Ishikawa (cell line): Measurements from ENCODE around the gene NEUROD4.

ENCODE experiments used
- CEBPB ChIP-seq: IDR thresholded peaks from 2 replicates; pipeline ENCODE4 v1.6.1; 2012
- CREB1 ChIP-seq: IDR thresholded peaks from 2 replicates; pipeline ENCODE4 v1.6.1; 2012; ENCODE audit warnings: low read depth
- EGR1 ChIP-seq: IDR thresholded peaks from 2 replicates; pipeline ENCODE4 v1.6.1; 2012
- EP300 ChIP-seq: IDR thresholded peaks from 2 replicates; pipeline ENCODE4 v1.6.1; 2012; ENCODE audit warnings: borderline replicate concordance
- FOXM1 ChIP-seq: IDR thresholded peaks from 2 replicates; pipeline ENCODE4 v1.6.1; 2012; ENCODE audit warnings: low read depth, borderline replicate concordance
- NFIC ChIP-seq: IDR thresholded peaks from 2 replicates; pipeline ENCODE4 v1.6.1; 2012
- RAD21 ChIP-seq: IDR thresholded peaks from 2 replicates; pipeline ENCODE4 v1.6.1; 2012; ENCODE audit warnings: low read depth
- TAF1 ChIP-seq: IDR thresholded peaks from 2 replicates; pipeline ENCODE4 v1.6.1; 2012; ENCODE audit warnings: low read depth, mild to moderate bottlenecking
- TCF12 ChIP-seq: IDR thresholded peaks from 2 replicates; pipeline ENCODE4 v1.6.1; 2012; ENCODE audit warnings: low read depth
- TEAD4 ChIP-seq: IDR thresholded peaks from 2 replicates; pipeline ENCODE4 v1.6.1; 2012
- YY1 ChIP-seq: IDR thresholded peaks from 2 replicates; pipeline ENCODE4 v1.6.1; 2012; ENCODE audit warnings: low read depth
- ZBTB7A ChIP-seq: IDR thresholded peaks from 2 replicates; pipeline ENCODE4 v1.6.1; 2012; ENCODE audit warnings: low read depth
- TF ChIP-seq, protein P1 (sequence below): IDR thresholded peaks from 2 replicates; pipeline ENCODE4 v1.6.1; 2012; ENCODE audit warnings: low read depth, mild to moderate bottlenecking
- TF ChIP-seq, protein P2 (sequence below): IDR thresholded peaks from 2 replicates; pipeline ENCODE4 v1.6.1; 2012
- TF ChIP-seq, protein P3 (sequence below): IDR thresholded peaks from 2 replicates; pipeline ENCODE4 v1.6.1; 2012

Gene NEUROD4

DNA sequence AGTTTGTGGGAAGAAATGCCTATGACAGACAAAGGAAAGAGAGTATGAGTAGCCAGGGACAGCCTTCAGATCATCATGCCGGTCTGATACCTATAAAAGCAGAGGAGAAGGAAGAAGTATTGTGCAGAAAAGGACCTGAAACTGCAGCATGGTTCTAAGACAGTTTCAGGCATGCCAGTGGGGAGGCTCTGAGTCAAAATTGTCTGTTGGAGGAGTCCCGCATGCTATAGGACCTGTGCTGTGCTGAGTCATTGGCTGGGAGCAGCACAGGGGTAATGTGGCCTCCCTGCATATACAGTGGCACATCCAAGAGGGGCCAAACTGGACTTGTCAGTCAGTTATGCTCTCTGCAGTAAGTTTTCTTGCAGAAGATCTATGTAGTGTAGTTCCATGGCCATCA, 40.7 kb downstream of the NEUROD4 start:
- TF ChIP-seq, protein P1, sequence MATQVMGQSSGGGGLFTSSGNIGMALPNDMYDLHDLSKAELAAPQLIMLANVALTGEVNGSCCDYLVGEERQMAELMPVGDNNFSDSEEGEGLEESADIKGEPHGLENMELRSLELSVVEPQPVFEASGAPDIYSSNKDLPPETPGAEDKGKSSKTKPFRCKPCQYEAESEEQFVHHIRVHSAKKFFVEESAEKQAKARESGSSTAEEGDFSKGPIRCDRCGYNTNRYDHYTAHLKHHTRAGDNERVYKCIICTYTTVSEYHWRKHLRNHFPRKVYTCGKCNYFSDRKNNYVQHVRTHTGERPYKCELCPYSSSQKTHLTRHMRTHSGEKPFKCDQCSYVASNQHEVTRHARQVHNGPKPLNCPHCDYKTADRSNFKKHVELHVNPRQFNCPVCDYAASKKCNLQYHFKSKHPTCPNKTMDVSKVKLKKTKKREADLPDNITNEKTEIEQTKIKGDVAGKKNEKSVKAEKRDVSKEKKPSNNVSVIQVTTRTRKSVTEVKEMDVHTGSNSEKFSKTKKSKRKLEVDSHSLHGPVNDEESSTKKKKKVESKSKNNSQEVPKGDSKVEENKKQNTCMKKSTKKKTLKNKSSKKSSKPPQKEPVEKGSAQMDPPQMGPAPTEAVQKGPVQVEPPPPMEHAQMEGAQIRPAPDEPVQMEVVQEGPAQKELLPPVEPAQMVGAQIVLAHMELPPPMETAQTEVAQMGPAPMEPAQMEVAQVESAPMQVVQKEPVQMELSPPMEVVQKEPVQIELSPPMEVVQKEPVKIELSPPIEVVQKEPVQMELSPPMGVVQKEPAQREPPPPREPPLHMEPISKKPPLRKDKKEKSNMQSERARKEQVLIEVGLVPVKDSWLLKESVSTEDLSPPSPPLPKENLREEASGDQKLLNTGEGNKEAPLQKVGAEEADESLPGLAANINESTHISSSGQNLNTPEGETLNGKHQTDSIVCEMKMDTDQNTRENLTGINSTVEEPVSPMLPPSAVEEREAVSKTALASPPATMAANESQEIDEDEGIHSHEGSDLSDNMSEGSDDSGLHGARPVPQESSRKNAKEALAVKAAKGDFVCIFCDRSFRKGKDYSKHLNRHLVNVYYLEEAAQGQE, result no peak
- TF ChIP-seq CEBPB (no peak), FOXM1 (no peak), TAF1 (no peak), EGR1 (no peak), TEAD4 (no peak), RAD21 (no peak)
- TF ChIP-seq, protein P2, sequence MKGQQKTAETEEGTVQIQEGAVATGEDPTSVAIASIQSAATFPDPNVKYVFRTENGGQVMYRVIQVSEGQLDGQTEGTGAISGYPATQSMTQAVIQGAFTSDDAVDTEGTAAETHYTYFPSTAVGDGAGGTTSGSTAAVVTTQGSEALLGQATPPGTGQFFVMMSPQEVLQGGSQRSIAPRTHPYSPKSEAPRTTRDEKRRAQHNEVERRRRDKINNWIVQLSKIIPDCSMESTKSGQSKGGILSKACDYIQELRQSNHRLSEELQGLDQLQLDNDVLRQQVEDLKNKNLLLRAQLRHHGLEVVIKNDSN, result no peak

GRCh38 chr12:55061024-55061423, 41.2 kb downstream of the NEUROD4 start:
- TF ChIP-seq TCF12 (no peak), RAD21 (no peak), NFIC (no peak), ZBTB7A (no peak), EGR1 (no peak), TAF1 (no peak), EP300 (no peak), CREB1 (no peak), FOXM1 (no peak), CEBPB (no peak), TEAD4 (no peak)
- TF ChIP-seq, protein P1, result no peak
- TF ChIP-seq, protein P2, result no peak
- TF ChIP-seq, protein P3, sequence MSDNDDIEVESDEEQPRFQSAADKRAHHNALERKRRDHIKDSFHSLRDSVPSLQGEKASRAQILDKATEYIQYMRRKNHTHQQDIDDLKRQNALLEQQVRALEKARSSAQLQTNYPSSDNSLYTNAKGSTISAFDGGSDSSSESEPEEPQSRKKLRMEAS, result no peak

GRCh38 chr12:55063291-55063690, 43.5 kb downstream of the NEUROD4 start:
- no peak for TF ChIP-seq TAF1
- TF ChIP-seq CEBPB, result no peak
- TF ChIP-seq, protein P1, result no peak
- no peak for TF ChIP-seq TCF12
- no peak for TF ChIP-seq TEAD4

GRCh38 chr12:55065535-55065934, 45.8 kb downstream of the NEUROD4 start:
- TF ChIP-seq, protein P1, result no peak
- TF ChIP-seq RAD21, result no peak
- no peak for TF ChIP-seq YY1
- TF ChIP-seq CREB1, result no peak
